ENCODE results near the gene OMG. TPM values are rescaled to one million over a fixed set of nuclear protein-coding genes. Genes with fewer than 3 reads are reported as not detected.

OMG gene
- polyA plus RNA-seq, 1 of the 3 experiments (the other 2 are of a cell fraction), result 0.61 TPM

DNA sequence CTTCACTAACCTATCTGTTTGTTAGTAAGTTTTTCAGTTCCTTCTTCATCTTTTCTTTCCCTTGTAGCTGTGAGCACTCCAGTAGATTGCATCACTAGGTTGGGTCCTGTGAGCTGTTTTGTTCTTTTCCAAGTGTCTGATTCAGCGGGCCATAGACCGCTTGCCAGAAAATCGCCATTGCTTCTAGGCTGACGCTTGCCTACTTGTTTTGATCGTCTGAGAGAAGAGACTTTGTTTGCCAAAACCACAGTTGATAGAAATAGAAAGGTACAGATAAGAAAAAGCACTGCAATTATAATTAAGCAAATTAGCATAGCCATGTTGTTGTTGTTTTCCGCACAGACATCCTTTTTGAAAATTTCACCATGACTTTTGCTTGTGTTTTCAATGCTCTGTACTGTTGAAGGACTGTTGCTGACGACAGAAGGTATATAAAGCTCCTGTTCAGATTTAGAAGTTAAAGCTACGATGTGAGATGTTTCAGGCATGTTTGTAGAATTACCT, 21.3 kb upstream of the OMG start:
- Histone ChIP-seq H3K9ac (no peak overlapping the region), H3K27ac (ENCODE audit: low read depth in 2 of 2, low read length in 1 of 2) (no peak overlapping the region), H2AFZ (ENCODE audit: low read depth) (no peak overlapping the region), H3K4me2 (no peak overlapping the region), H3K9me3 (no peaks in the 10 kb centered on the region; the same call in 1 of the 2 replicates), H3K79me2 (ENCODE audit: insufficient read depth) (peaks cover 11% of the 10 kb centered on the region; the same call in 1 of the 2 replicates), H3K36me3 (replicated peaks in 1 of 2; ENCODE audit: control insufficient read depth in 1 of 2, insufficient read depth in 2 of 2, low read length in 1 of 2) (peaks cover 8% of the 10 kb centered on the region in 2 experiments), H3K4me1 (ENCODE audit: control insufficient read depth in 1 of 2, insufficient read depth in 2 of 2, low read depth in 1 of 2, low read length in 1 of 2) (peaks cover 5 to 8% of the 10 kb centered on the region in 2 experiments), H3K27me3 (ENCODE audit: insufficient read depth) (no peaks in the 10 kb centered on the region), H3F3A (replicated peaks; ENCODE audit: insufficient read depth) (peaks cover 35% of the 10 kb centered on the region), H3K4me3 (ENCODE audit: low read depth in 2 of 2, low read length in 1 of 2) (no peak overlapping the region), H3K9me2 (no peaks in the 10 kb centered on the region), H4K20me1 (ENCODE audit: insufficient read depth) (no peaks in the 10 kb centered on the region)
- TF ChIP-seq EP300 (IDR thresholded peaks at IDR 0.05; ENCODE audit: borderline replicate concordance in 1 of 2, low read depth in 1 of 2, low read length in 1 of 2), result no peak
- TF ChIP-seq, protein P1, sequence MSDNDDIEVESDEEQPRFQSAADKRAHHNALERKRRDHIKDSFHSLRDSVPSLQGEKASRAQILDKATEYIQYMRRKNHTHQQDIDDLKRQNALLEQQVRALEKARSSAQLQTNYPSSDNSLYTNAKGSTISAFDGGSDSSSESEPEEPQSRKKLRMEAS (IDR thresholded peaks at IDR 0.05; ENCODE audit: low read depth), result no peak
- TF ChIP-seq, protein P2, sequence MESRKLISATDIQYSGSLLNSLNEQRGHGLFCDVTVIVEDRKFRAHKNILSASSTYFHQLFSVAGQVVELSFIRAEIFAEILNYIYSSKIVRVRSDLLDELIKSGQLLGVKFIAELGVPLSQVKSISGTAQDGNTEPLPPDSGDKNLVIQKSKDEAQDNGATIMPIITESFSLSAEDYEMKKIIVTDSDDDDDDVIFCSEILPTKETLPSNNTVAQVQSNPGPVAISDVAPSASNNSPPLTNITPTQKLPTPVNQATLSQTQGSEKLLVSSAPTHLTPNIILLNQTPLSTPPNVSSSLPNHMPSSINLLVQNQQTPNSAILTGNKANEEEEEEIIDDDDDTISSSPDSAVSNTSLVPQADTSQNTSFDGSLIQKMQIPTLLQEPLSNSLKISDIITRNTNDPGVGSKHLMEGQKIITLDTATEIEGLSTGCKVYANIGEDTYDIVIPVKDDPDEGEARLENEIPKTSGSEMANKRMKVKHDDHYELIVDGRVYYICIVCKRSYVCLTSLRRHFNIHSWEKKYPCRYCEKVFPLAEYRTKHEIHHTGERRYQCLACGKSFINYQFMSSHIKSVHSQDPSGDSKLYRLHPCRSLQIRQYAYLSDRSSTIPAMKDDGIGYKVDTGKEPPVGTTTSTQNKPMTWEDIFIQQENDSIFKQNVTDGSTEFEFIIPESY (IDR thresholded peaks at IDR 0.05; ENCODE audit: borderline replicate concordance, low read depth), result no peak
- TF ChIP-seq NRF1 (IDR thresholded peaks at IDR 0.05; ENCODE audit: low read depth, low read length), result no peak
- no peak for TF ChIP-seq ELF1 (IDR thresholded peaks at IDR 0.05)
- no peak for TF ChIP-seq EZH2phosphoT487 (IDR thresholded peaks at IDR 0.05; ENCODE audit: borderline replicate concordance, low read depth)
- TF ChIP-seq RXRA (IDR thresholded peaks at IDR 0.05; ENCODE audit: borderline replicate concordance, low read depth), result no peak
- TF ChIP-seq, protein P3, sequence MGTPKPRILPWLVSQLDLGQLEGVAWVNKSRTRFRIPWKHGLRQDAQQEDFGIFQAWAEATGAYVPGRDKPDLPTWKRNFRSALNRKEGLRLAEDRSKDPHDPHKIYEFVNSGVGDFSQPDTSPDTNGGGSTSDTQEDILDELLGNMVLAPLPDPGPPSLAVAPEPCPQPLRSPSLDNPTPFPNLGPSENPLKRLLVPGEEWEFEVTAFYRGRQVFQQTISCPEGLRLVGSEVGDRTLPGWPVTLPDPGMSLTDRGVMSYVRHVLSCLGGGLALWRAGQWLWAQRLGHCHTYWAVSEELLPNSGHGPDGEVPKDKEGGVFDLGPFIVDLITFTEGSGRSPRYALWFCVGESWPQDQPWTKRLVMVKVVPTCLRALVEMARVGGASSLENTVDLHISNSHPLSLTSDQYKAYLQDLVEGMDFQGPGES (IDR thresholded peaks at IDR 0.05; ENCODE audit: low read depth, low read length), result no peak
- no peak for TF ChIP-seq GATA2 (CRISPR knock-in tag; IDR thresholded peaks at IDR 0.05)
- no peak for TF ChIP-seq TAF1 (IDR thresholded peaks at IDR 0.05; ENCODE audit: borderline replicate concordance, low read depth, low read length)
- TF ChIP-seq, protein P4, sequence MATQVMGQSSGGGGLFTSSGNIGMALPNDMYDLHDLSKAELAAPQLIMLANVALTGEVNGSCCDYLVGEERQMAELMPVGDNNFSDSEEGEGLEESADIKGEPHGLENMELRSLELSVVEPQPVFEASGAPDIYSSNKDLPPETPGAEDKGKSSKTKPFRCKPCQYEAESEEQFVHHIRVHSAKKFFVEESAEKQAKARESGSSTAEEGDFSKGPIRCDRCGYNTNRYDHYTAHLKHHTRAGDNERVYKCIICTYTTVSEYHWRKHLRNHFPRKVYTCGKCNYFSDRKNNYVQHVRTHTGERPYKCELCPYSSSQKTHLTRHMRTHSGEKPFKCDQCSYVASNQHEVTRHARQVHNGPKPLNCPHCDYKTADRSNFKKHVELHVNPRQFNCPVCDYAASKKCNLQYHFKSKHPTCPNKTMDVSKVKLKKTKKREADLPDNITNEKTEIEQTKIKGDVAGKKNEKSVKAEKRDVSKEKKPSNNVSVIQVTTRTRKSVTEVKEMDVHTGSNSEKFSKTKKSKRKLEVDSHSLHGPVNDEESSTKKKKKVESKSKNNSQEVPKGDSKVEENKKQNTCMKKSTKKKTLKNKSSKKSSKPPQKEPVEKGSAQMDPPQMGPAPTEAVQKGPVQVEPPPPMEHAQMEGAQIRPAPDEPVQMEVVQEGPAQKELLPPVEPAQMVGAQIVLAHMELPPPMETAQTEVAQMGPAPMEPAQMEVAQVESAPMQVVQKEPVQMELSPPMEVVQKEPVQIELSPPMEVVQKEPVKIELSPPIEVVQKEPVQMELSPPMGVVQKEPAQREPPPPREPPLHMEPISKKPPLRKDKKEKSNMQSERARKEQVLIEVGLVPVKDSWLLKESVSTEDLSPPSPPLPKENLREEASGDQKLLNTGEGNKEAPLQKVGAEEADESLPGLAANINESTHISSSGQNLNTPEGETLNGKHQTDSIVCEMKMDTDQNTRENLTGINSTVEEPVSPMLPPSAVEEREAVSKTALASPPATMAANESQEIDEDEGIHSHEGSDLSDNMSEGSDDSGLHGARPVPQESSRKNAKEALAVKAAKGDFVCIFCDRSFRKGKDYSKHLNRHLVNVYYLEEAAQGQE (IDR thresholded peaks at IDR 0.05; ENCODE audit: low read depth, low read length), result no peak
- TF ChIP-seq SMC3 (IDR thresholded peaks at IDR 0.05; ENCODE audit: low read depth, low read length), result no peak
- TF ChIP-seq, protein P5, sequence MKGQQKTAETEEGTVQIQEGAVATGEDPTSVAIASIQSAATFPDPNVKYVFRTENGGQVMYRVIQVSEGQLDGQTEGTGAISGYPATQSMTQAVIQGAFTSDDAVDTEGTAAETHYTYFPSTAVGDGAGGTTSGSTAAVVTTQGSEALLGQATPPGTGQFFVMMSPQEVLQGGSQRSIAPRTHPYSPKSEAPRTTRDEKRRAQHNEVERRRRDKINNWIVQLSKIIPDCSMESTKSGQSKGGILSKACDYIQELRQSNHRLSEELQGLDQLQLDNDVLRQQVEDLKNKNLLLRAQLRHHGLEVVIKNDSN (IDR thresholded peaks at IDR 0.05; ENCODE audit: borderline replicate concordance, low read depth), result no peak
- TF ChIP-seq RCOR1 (IDR thresholded peaks at IDR 0.05; ENCODE audit: low read length), result no peak
- 92% methylated on average over 8 of the region's 8 CpGs for WGBS (ENCODE audit: low lambda C conversion rate)
- no peak for DNase-seq
- POLR2A ChIA-PET, result no interaction called here
- CTCF ChIA-PET, result interaction anchor here (1.5 kb wide), 1 partner anchor 12 kb away, joined by 3 read pairs; no protein-coding TSS in a partner anchor

Data from SK-N-SH (cell line).